HG03095 (cell line): ENCODE data around the gene CDK5RAP2.

Experiments used
- ATAC-seq: cut with Tn5 transposase; IDR thresholded peaks from one replicate; pipeline ENCODE4 v1.9.1; 2021; ENCODE audit warnings: moderate library complexity; ENCODE audit not compliant: unreplicated experiment

Gene CDK5RAP2

GRCh38 chr9:120366644-120367019 lies 213.3 kb downstream of the CDK5RAP2 start:
- no peak for ATAC-seq

- no peak for ATAC-seq
Measured at GRCh38 chr9:120365386-120365785, 214.6 kb downstream of the CDK5RAP2 start.

GRCh38 chr9:120363697-120364096 lies 216.3 kb downstream of the CDK5RAP2 start:
- ATAC-seq = no peak

- no peak for ATAC-seq
Measured at GRCh38 chr9:120362446-120362845, 217.5 kb downstream of the CDK5RAP2 start.

- no peak for ATAC-seq
Measured at GRCh38 chr9:120361551-120361950, 218.4 kb downstream of the CDK5RAP2 start.

GRCh38 chr9:120360510-120360909 lies 219.5 kb downstream of the CDK5RAP2 start:
- ATAC-seq = no peak

- no peak for ATAC-seq
Measured at GRCh38 chr9:120360046-120360445, 219.9 kb downstream of the CDK5RAP2 start.

- ATAC-seq = no peak
Measured at GRCh38 chr9:120358877-120359276, 221.1 kb downstream of the CDK5RAP2 start.

GRCh38 chr9:120353506-120353905 lies 226.5 kb downstream of the CDK5RAP2 start:
- ATAC-seq = no peak

GRCh38 chr9:120351106-120351505 lies 228.9 kb downstream of the CDK5RAP2 start:
- ATAC-seq = no peak

GRCh38 chr9:120350596-120350995 lies 229.4 kb downstream of the CDK5RAP2 start:
- no peak for ATAC-seq

- no peak for ATAC-seq
Measured at GRCh38 chr9:120348951-120349429, 231.0 kb downstream of the CDK5RAP2 start.

GRCh38 chr9:120345379-120345778 lies 234.6 kb downstream of the CDK5RAP2 start:
- ATAC-seq = no peak

- no peak for ATAC-seq
Measured at GRCh38 chr9:120344230-120344629, 235.7 kb downstream of the CDK5RAP2 start.

- no peak for ATAC-seq
Measured at GRCh38 chr9:120343416-120343815, 236.6 kb downstream of the CDK5RAP2 start.
